ENCODE measurements around the gene SUSD5.

SUSD5 gene

GRCh38 chr3:33218446-33219174, at the start of gene SUSD5 (continued):
- no peak for TF ChIP-seq ZBTB49 (tag by site-specific recombination; IDR thresholded peaks at IDR 0.05; ENCODE audit: low read depth)
- TF ChIP-seq ZNF426 (tag by site-specific recombination; IDR thresholded peaks at IDR 0.05) = no peak
- TF ChIP-seq TCF7L2 (IDR thresholded peaks at IDR 0.05; ENCODE audit: borderline replicate concordance, low read depth, low read length) = no peak
- no peak for TF ChIP-seq ZNF280D (tag by site-specific recombination; IDR thresholded peaks at IDR 0.05)

- no peaks in the 10 kb centered on the region for H3K36me3 ChIP-seq (ENCODE audit: control insufficient read depth in 2 of 2, insufficient read depth in 1 of 2, low read length in 2 of 2)
- ChIA-PET POLR2A (no interaction called here), CTCF (no interaction called here)
- no peak overlapping the region for H3K4me3 ChIP-seq (ENCODE audit: low read depth, low read length)
- H3K27ac ChIP-seq (ENCODE audit: extremely low read depth, low read depth, low read length) = no peak overlapping the region
- no peaks in the 10 kb centered on the region for H3K9me3 ChIP-seq (ENCODE audit: control insufficient read depth, insufficient read depth, low read depth, low read length)
- no peaks in the 10 kb centered on the region for H3K4me1 ChIP-seq (ENCODE audit: control insufficient read depth, insufficient read depth, low read length)
- TF ChIP-seq ZNF560 (tag by site-specific recombination; IDR thresholded peaks at IDR 0.05; ENCODE audit: borderline replicate concordance) (no peak), ZNF148 (tag by site-specific recombination; IDR thresholded peaks at IDR 0.05; ENCODE audit: borderline replicate concordance) (no peak), ZNF16 (tag by site-specific recombination; IDR thresholded peaks at IDR 0.05; ENCODE audit: low read depth) (no peak), KLF8 (tag by site-specific recombination; IDR thresholded peaks at IDR 0.05) (no peak), WT1 (tag by site-specific recombination; IDR thresholded peaks at IDR 0.05) (no peak), ZNF571 (tag by site-specific recombination; IDR thresholded peaks at IDR 0.05) (no peak), ZNF488 (tag by site-specific recombination; IDR thresholded peaks at IDR 0.05) (no peak), ZNF239 (tag by site-specific recombination; IDR thresholded peaks at IDR 0.05) (no peak), PATZ1 (tag by site-specific recombination; IDR thresholded peaks at IDR 0.05) (no peak), ZNF48 (tag by site-specific recombination; IDR thresholded peaks at IDR 0.05) (no peak), GFI1B (tag by site-specific recombination; IDR thresholded peaks at IDR 0.05) (no peak), ZNF174 (tag by site-specific recombination; IDR thresholded peaks at IDR 0.05) (no peak), ZBTB11 (tag by site-specific recombination; conservative IDR thresholded peaks at IDR 0.05; ENCODE audit: low read depth) (no peak), INSM2 (tag by site-specific recombination; IDR thresholded peaks at IDR 0.05) (no peak), ZSCAN23 (tag by site-specific recombination; IDR thresholded peaks at IDR 0.05) (no peak)
Measured at GRCh38 chr3:33260104-33260503, 41.5 kb upstream of the SUSD5 start.

Measured in HEK293 (cell line).